ENCODE measurements around the gene RSRP1.
"Not testable (repeated sequence)": the region's sequence is repeated elsewhere in the genome, so short reads cannot be mapped to it uniquely, and the experiment has no call there.

- not testable (repeated sequence) for TF ChIP-seq POLR2A (IDR thresholded peaks at IDR 0.05); CTCF (IDR thresholded peaks at IDR 0.05 in 4 of 5, conservative IDR thresholded peaks at IDR 0.05 in 1 of 5)
Observed at GRCh38 chr1:25285862-25286261, 38.6 kb upstream of the RSRP1 start.
